WERI-Rb-1 (cell line): ENCODE results near the gene IFITM1.

ENCODE experiments used
- DNase-seq: peaks from one replicate; pipeline ENCODE4 v3.0.0-alpha.2; 2020
- H3K27ac ChIP-seq: fragments of 250-450 bp; sonication (Bioruptor Pico); 2 replicates; pipeline ENCODE4 v1.5.1; 2020; ENCODE audit warnings: mild to moderate bottlenecking, moderate library complexity
- H3K27me3 ChIP-seq: fragments of 250-450 bp; sonication (Bioruptor Pico); 2 replicates; pipeline ENCODE4 v1.5.1; 2021; ENCODE audit warnings: mild to moderate bottlenecking, low read depth, moderate library complexity; ENCODE audit not compliant: insufficient read depth, severe bottlenecking
- H3K36me3 ChIP-seq: fragments of 250-450 bp; sonication (Bioruptor Pico); 2 replicates; pipeline ENCODE4 v1.5.1; 2020; ENCODE audit warnings: mild to moderate bottlenecking, moderate library complexity
- H3K4me3 ChIP-seq: 2 replicates; pipeline ENCODE4 v1.5.1; 2011; ENCODE audit warnings: low read depth, mild to moderate bottlenecking, control low read depth, low read length
- H3K9me3 ChIP-seq: fragments of 250-450 bp; sonication (Bioruptor Pico); 2 replicates; pipeline ENCODE4 v1.5.1; 2021; ENCODE audit warnings: mild to moderate bottlenecking, moderate library complexity; ENCODE audit not compliant: severe bottlenecking
- CTCF ChIP-seq: IDR thresholded peaks from 2 replicates; pipeline ENCODE4 v1.5.1; 2011; ENCODE audit warnings: low read depth, mild to moderate bottlenecking, control low read depth, inconsistent platforms, low read length

IFITM1 gene

GRCh38 chr11:289398-289711 lies 24.5 kb upstream of the IFITM1 start:
- peak; percentile 11 for DNase-seq
- Histone ChIP-seq H3K4me3 (peak overlapping the region; percentile 39), H3K36me3 (no peaks in the 10 kb centered on the region; the same call in 1 of the 2 replicates), H3K9me3 (no peaks in the 10 kb centered on the region), H3K27me3 (no peaks in the 10 kb centered on the region), H3K27ac (no peak overlapping the region)
- TF ChIP-seq CTCF, result no peak

- Histone ChIP-seq H3K27me3 (no peaks in the 10 kb centered on the region), H3K9me3 (no peaks in the 10 kb centered on the region), H3K36me3 (no peaks in the 10 kb centered on the region; the same call in 1 of the 2 replicates), H3K4me3 (peak overlapping the region; percentile 39), H3K27ac (no peak overlapping the region)
- TF ChIP-seq CTCF, result no peak
- peak; percentile 10 for DNase-seq
These were observed 23.9 kb upstream of the IFITM1 start for GRCh38 chr11:289712-290620.

GRCh38 chr11:290621-291231 lies 23.1 kb upstream of the IFITM1 start:
- DNase-seq, result no peak
- no peak overlapping the region for H3K27ac ChIP-seq

GRCh38 chr11:291281-292210 lies 22.3 kb upstream of the IFITM1 start:
- Histone ChIP-seq H3K27me3 (no peaks in the 10 kb centered on the region), H3K4me3 (no peak overlapping the region), H3K27ac (no peak overlapping the region), H3K36me3 (no peaks in the 10 kb centered on the region; the same call in 1 of the 2 replicates), H3K9me3 (no peaks in the 10 kb centered on the region)
- no peak for TF ChIP-seq CTCF
- no peak for DNase-seq

More at GRCh38 chr11:290621-291231, 23.1 kb upstream of the IFITM1 start:
- Histone ChIP-seq H3K9me3 (no peaks in the 10 kb centered on the region), H3K36me3 (no peaks in the 10 kb centered on the region; the same call in 1 of the 2 replicates), H3K27me3 (no peaks in the 10 kb centered on the region), H3K4me3 (no peak overlapping the region)
- TF ChIP-seq CTCF, result no peak

- DNase-seq, result no peak
- Histone ChIP-seq H3K36me3 (no peaks in the 10 kb centered on the region; the same call in 1 of the 2 replicates), H3K27me3 (no peaks in the 10 kb centered on the region), H3K27ac (no peak overlapping the region), H3K9me3 (no peaks in the 10 kb centered on the region), H3K4me3 (no peak overlapping the region)
- TF ChIP-seq CTCF, result no peak
These were observed 21.4 kb upstream of the IFITM1 start for GRCh38 chr11:292211-293121.
